ENCODE measurements around the gene HOXC12.

Gene HOXC12

DNA sequence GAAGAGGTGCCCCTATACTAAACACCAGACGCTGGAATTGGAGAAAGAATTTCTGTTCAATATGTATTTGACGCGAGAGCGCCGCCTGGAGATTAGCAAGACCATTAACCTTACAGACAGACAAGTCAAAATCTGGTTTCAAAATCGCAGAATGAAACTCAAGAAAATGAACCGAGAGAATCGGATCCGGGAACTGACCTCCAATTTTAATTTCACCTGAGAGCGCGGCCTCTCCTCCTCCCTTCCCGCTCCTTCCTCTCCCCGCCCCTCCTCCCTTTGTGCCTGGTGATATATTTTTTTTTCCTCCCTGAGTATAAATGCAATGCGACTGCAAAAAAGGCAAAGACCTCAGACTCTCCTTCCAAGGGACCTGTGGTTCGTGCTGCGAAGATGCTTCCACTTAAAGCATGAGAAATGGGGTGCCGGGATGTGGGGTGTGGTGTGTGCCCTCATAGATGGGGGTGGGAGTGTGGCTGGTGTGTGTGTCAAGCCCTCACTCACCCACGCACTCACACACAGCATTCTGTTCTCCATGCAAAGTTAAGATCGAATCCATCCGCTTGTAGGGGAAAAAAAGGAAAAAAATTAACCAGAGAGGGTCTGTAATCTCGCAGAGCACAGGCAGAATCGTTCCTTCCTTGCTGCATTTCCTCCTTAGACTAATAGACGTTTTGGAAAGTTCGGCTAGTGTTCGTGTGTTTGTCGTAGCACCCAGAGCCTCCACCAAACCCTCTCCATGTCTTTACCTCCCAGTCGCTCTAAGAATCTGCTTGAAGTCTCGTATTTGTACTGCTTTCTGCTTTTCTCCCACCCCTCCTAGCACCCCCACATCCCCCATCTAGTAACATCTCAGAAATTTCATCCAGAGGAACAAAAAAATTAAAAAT, 34.8 kb downstream of the HOXC12 start (continued):
- TF ChIP-seq ZBTB20 (tag by site-specific recombination; IDR thresholded peaks at IDR 0.05) (peak; percentile 28; the same call in 1 of the 2 replicates), BCL11A (tag by site-specific recombination; IDR thresholded peaks at IDR 0.05; ENCODE audit: low read depth) (no peak), ZNF157 (tag by site-specific recombination; IDR thresholded peaks at IDR 0.05) (no peak), SP7 (tag by site-specific recombination; IDR thresholded peaks at IDR 0.05) (no peak; the same call in 1 of the 2 replicates), ZNF354C (tag by site-specific recombination; IDR thresholded peaks at IDR 0.05; ENCODE audit: borderline replicate concordance, low read depth) (no peak), ZEB2 (tag by site-specific recombination; IDR thresholded peaks at IDR 0.05) (peak; percentile 70), ZIC2 (tag by site-specific recombination; IDR thresholded peaks at IDR 0.05) (no peak), MEIS1 (CRISPR knock-in tag; IDR thresholded peaks at IDR 0.05; ENCODE audit: borderline replicate concordance) (no peak), ZSCAN23 (tag by site-specific recombination; IDR thresholded peaks at IDR 0.05) (no peak), ZNF654 (tag by site-specific recombination; IDR thresholded peaks at IDR 0.05; ENCODE audit: low read depth) (peak; percentile 35), SALL2 (tag by site-specific recombination; IDR thresholded peaks at IDR 0.05; ENCODE audit: borderline replicate concordance) (no peak), HOXD13 (CRISPR knock-in tag; IDR thresholded peaks at IDR 0.05; ENCODE audit: borderline replicate concordance) (no peak), ZNF2 (tag by site-specific recombination; IDR thresholded peaks at IDR 0.05) (no peak), SCRT1 (tag by site-specific recombination; IDR thresholded peaks at IDR 0.05; ENCODE audit: borderline replicate concordance) (no peak; the same call in 1 of the 2 replicates), ZNF626 (tag by site-specific recombination; IDR thresholded peaks at IDR 0.05) (no peak), YY1 (tag by site-specific recombination; IDR thresholded peaks at IDR 0.05) (no peak), ZNF335 (tag by site-specific recombination; conservative IDR thresholded peaks at IDR 0.05) (peak; percentile 73), ZNF211 (tag by site-specific recombination; IDR thresholded peaks at IDR 0.05; ENCODE audit: low read depth) (no peak), ZBTB17 (tag by site-specific recombination; IDR thresholded peaks at IDR 0.05) (peak; percentile 94), IKZF3 (tag by site-specific recombination; IDR thresholded peaks at IDR 0.05) (no peak), ZNF146 (tag by site-specific recombination; IDR thresholded peaks at IDR 0.05) (no peak), ZNF155 (tag by site-specific recombination; IDR thresholded peaks at IDR 0.05) (no peak), HOXA7 (CRISPR knock-in tag; IDR thresholded peaks at IDR 0.05; ENCODE audit: borderline replicate concordance) (no peak), ZNF292 (tag by site-specific recombination; IDR thresholded peaks at IDR 0.05; ENCODE audit: borderline replicate concordance, low read depth) (no peak), ZNF670 (tag by site-specific recombination; IDR thresholded peaks at IDR 0.05; ENCODE audit: low read depth) (no peak), ZNF121 (tag by site-specific recombination; IDR thresholded peaks at IDR 0.05) (no peak), SCRT2 (tag by site-specific recombination; IDR thresholded peaks at IDR 0.05) (no peak), EGR2 (tag by site-specific recombination; IDR thresholded peaks at IDR 0.05; ENCODE audit: low read depth) (peak; percentile 78), ZNF37A (tag by site-specific recombination; IDR thresholded peaks at IDR 0.05) (no peak)
- TF ChIP-seq, protein P1, sequence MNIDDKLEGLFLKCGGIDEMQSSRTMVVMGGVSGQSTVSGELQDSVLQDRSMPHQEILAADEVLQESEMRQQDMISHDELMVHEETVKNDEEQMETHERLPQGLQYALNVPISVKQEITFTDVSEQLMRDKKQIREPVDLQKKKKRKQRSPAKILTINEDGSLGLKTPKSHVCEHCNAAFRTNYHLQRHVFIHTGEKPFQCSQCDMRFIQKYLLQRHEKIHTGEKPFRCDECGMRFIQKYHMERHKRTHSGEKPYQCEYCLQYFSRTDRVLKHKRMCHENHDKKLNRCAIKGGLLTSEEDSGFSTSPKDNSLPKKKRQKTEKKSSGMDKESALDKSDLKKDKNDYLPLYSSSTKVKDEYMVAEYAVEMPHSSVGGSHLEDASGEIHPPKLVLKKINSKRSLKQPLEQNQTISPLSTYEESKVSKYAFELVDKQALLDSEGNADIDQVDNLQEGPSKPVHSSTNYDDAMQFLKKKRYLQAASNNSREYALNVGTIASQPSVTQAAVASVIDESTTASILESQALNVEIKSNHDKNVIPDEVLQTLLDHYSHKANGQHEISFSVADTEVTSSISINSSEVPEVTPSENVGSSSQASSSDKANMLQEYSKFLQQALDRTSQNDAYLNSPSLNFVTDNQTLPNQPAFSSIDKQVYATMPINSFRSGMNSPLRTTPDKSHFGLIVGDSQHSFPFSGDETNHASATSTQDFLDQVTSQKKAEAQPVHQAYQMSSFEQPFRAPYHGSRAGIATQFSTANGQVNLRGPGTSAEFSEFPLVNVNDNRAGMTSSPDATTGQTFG (tag by site-specific recombination; IDR thresholded peaks at IDR 0.05; ENCODE audit: borderline replicate concordance), result no peak
- TF ChIP-seq, protein P2, sequence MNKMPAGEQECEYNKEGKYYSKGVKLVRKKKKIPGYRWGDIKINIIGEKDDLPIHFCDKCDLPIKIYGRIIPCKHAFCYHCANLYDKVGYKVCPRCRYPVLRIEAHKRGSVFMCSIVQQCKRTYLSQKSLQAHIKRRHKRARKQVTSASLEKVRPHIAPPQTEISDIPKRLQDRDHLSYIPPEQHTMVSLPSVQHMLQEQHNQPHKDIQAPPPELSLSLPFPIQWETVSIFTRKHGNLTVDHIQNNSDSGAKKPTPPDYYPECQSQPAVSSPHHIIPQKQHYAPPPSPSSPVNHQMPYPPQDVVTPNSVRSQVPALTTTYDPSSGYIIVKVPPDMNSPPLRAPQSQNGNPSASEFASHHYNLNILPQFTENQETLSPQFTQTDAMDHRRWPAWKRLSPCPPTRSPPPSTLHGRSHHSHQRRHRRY (tag by site-specific recombination; IDR thresholded peaks at IDR 0.05), result no peak
- TF ChIP-seq, protein P3, sequence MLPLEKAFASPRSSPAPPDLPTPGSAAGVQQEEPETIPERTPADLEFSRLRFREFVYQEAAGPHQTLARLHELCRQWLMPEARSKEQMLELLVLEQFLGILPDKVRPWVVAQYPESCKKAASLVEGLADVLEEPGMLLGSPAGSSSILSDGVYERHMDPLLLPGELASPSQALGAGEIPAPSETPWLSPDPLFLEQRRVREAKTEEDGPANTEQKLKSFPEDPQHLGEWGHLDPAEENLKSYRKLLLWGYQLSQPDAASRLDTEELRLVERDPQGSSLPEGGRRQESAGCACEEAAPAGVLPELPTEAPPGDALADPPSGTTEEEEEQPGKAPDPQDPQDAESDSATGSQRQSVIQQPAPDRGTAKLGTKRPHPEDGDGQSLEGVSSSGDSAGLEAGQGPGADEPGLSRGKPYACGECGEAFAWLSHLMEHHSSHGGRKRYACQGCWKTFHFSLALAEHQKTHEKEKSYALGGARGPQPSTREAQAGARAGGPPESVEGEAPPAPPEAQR (tag by site-specific recombination; IDR thresholded peaks at IDR 0.05), result no peak
- TF ChIP-seq, protein P4, sequence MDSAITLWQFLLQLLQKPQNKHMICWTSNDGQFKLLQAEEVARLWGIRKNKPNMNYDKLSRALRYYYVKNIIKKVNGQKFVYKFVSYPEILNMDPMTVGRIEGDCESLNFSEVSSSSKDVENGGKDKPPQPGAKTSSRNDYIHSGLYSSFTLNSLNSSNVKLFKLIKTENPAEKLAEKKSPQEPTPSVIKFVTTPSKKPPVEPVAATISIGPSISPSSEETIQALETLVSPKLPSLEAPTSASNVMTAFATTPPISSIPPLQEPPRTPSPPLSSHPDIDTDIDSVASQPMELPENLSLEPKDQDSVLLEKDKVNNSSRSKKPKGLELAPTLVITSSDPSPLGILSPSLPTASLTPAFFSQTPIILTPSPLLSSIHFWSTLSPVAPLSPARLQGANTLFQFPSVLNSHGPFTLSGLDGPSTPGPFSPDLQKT (IDR thresholded peaks at IDR 0.05; ENCODE audit: borderline replicate concordance, low read depth, low read length), result no peak
- TF ChIP-seq, protein P5, sequence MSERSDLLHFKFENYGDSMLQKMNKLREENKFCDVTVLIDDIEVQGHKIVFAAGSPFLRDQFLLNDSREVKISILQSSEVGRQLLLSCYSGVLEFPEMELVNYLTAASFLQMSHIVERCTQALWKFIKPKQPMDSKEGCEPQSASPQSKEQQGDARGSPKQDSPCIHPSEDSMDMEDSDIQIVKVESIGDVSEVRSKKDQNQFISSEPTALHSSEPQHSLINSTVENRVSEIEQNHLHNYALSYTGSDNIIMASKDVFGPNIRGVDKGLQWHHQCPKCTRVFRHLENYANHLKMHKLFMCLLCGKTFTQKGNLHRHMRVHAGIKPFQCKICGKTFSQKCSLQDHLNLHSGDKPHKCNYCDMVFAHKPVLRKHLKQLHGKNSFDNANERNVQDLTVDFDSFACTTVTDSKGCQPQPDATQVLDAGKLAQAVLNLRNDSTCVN (tag by site-specific recombination; optimal IDR thresholded peaks at IDR 0.05), result no peak

Data from HEK293 (cell line).